ENCODE results near the gene ENDOD1. TPM values are rescaled to one million over a fixed set of nuclear protein-coding genes. Genes with fewer than 3 reads are reported as not detected.
"Not testable (repeated sequence)": the region's sequence is repeated elsewhere in the genome, so short reads cannot be mapped to it uniquely, and the experiment has no call there.

Gene ENDOD1, protein sequence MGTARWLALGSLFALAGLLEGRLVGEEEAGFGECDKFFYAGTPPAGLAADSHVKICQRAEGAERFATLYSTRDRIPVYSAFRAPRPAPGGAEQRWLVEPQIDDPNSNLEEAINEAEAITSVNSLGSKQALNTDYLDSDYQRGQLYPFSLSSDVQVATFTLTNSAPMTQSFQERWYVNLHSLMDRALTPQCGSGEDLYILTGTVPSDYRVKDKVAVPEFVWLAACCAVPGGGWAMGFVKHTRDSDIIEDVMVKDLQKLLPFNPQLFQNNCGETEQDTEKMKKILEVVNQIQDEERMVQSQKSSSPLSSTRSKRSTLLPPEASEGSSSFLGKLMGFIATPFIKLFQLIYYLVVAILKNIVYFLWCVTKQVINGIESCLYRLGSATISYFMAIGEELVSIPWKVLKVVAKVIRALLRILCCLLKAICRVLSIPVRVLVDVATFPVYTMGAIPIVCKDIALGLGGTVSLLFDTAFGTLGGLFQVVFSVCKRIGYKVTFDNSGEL
- total RNA-seq, result 32.2 TPM
- long read RNA-seq, full-length matches to known transcripts, result 74 of 84 reads
- long read RNA-seq, partial matches to known transcripts, result 9 of 84 reads
- long read RNA-seq, other reads (novel, unspliced or antisense), result 1 of 84 reads

DNA sequence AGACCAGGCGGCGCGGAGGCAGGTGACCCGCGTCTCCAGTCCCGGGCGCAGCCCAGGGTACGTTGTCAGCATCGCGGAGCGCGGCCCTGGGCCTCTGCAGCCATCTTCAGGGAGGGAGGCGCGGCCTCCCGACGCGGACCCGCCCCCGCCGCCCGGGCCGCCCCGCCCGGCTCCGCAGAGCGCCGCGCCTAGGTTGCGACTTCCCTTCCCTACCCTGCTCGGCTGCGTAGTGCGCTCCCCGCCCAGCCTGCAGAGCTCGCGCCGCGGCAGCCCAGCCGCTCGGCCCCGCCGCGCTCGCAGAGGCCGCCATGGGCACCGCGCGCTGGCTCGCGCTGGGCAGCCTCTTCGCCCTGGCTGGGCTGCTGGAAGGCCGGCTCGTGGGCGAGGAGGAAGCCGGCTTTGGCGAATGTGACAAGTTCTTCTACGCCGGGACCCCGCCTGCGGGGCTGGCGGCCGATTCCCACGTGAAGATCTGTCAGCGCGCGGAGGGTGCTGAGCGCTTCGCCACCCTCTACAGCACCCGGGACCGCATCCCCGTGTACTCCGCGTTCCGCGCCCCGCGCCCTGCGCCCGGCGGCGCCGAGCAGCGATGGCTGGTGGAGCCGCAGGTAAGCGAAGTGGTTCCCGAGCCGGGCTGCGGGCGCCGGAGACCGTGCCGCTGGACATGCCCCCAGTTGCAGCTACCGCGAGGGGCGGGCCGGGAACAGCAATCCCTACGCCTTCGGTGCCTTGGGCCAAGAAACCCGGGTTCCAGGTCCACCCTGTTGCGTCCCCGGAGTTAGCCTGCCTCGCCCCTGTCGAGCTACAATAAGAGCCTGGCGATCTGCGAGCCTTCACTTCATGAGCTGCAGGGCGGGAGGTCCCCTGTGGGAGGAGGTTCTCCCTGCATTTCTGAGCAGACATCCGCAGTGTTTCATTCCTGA is at the start of gene ENDOD1:
TSS of gene ENDOD1 (plus strand) at position 227 of the 923 bp plus-strand sequence. CDS start at position 309, 82 bp downstream.
- TF ChIP-seq, protein P1, sequence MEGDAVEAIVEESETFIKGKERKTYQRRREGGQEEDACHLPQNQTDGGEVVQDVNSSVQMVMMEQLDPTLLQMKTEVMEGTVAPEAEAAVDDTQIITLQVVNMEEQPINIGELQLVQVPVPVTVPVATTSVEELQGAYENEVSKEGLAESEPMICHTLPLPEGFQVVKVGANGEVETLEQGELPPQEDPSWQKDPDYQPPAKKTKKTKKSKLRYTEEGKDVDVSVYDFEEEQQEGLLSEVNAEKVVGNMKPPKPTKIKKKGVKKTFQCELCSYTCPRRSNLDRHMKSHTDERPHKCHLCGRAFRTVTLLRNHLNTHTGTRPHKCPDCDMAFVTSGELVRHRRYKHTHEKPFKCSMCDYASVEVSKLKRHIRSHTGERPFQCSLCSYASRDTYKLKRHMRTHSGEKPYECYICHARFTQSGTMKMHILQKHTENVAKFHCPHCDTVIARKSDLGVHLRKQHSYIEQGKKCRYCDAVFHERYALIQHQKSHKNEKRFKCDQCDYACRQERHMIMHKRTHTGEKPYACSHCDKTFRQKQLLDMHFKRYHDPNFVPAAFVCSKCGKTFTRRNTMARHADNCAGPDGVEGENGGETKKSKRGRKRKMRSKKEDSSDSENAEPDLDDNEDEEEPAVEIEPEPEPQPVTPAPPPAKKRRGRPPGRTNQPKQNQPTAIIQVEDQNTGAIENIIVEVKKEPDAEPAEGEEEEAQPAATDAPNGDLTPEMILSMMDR (IDR thresholded peaks at IDR 0.05), result no peak
- H3K9me3 ChIP-seq, result no peaks in the 10 kb centered on the region
- DNase-seq, result peak; percentile 95
- peak within 1 kb of the TSS; percentile 89 for H3K4me3 ChIP-seq
- H3K36me3 ChIP-seq, result no peaks in the 10 kb centered on the region
- intact Hi-C loops (cut with DNase I), result no loop called here
- H3K4me1 ChIP-seq, result peaks cover 15% of the 10 kb centered on the region
- ATAC-seq, result peak; percentile 98
- peak within 1 kb of the TSS; percentile 97 for H3K27ac ChIP-seq
- no peaks in the 10 kb centered on the region for H3K27me3 ChIP-seq

DNA sequence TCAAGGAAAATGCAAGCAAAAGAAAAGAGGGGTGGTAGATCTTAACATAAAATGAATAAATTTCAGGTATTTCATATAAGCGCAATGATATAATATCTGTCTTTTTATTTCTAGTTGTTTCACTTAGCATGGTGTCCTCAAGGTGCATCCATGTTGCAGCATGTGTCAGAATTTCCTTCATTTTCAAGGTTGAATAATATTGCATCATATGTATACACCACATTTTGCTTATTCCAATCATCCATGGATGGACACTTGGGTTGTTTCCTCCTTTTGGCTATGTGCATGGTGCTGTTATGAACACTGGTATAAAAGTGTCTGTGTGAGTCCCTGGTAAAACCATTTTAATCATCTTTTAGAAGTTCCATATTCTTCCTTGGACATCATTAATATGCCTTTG is 47.4 kb upstream of the ENDOD1 start:
- H3K27ac ChIP-seq, result no peak overlapping the region
- H3K4me3 ChIP-seq, result no peak overlapping the region
- H3K9me3 ChIP-seq, result no peaks in the 10 kb centered on the region
- H3K27me3 ChIP-seq, result peaks cover 29% of the 10 kb centered on the region
- TF ChIP-seq, protein P1 (IDR thresholded peaks at IDR 0.05), result no peak
- H3K36me3 ChIP-seq, result no peaks in the 10 kb centered on the region
- H3K4me1 ChIP-seq, result no peaks in the 10 kb centered on the region
- intact Hi-C loops (cut with DNase I), result no loop called here
- DNase-seq (no peak), ATAC-seq (no peak)

DNA sequence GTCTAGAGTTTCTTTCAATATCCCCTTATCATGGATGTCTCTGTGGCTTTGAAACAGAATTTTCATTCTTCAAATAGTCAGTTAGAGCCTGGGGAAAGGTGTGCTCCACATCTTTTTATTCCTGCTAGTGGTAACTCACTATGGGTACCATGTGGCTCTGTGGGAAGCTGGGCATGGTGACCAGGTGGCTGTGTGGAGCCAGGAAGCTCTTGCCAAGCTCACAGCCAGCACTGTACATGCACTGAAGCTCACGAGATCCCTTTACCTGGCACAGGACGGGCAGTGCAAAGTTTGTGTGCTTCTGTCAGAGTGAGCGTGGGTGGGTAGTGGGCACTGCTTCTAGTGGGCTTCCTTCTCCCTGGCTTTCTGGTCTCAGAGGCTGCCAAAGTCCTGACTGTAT is 46.7 kb upstream of the ENDOD1 start:
- DNase-seq, result no peak
- Histone ChIP-seq H3K4me3 (no peak overlapping the region), H3K9me3 (no peaks in the 10 kb centered on the region), H3K27me3 (peaks cover 24% of the 10 kb centered on the region), H3K4me1 (no peaks in the 10 kb centered on the region), H3K27ac (no peak overlapping the region), H3K36me3 (no peaks in the 10 kb centered on the region)
- intact Hi-C loops (cut with DNase I), result no loop called here
- TF ChIP-seq, protein P1 (IDR thresholded peaks at IDR 0.05), result no peak
- ATAC-seq, result no peak

DNA sequence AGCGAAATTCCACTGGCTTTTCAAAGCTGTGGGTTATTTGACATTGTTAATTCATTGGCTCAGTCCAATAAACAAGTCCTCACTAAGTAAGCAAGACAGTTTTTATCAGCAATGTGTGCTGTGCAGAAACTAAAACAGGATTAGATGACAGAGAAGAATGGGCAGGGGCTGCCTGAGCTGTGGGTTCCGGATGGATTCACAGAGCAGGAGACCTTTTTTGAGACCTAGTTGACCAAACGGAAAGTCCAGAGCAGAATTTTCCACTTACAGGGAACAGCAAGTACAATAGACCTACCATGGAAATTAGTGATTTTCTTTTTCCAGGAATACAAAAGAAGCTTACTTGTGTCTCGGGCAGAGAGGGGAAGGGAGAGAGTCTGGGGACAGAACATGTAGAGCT is 45.6 kb upstream of the ENDOD1 start:
- intact Hi-C loops (cut with DNase I), result no loop called here

DNA sequence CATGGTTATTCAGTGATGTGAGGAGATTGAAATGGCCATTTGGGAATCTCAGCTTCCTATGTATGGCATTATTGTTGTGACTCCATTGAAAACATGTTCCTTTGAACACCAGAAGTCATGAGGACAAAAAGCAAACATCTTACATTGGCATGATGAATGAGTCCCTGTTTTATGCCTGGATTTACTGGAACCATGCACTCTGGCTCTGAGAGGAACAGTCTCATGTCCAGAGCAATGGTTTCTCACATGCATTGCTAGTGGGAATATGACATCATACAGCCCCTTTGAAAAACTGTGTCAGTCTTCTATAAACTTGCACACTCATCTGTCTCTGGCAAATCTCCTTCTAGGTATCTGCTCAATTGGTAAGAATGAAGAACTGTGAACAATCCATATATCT is 43.8 kb upstream of the ENDOD1 start:
- H3K27ac ChIP-seq, result no peak overlapping the region
- H3K4me1 ChIP-seq, result no peaks in the 10 kb centered on the region
- peaks cover 20% of the 10 kb centered on the region for H3K27me3 ChIP-seq
- no peak overlapping the region for H3K4me3 ChIP-seq
- no peaks in the 10 kb centered on the region for H3K36me3 ChIP-seq
- TF ChIP-seq, protein P1 (IDR thresholded peaks at IDR 0.05), result no peak
- no peaks in the 10 kb centered on the region for H3K9me3 ChIP-seq
- intact Hi-C loops (cut with DNase I), result no loop called here
- ATAC-seq (no peak), DNase-seq (no peak)

More for the DNA sequence above, 45.6 kb upstream of the ENDOD1 start:
- H3K27me3 ChIP-seq, result peaks cover 21% of the 10 kb centered on the region
- no peaks in the 10 kb centered on the region for H3K4me1 ChIP-seq
- ATAC-seq (no peak), DNase-seq (no peak)
- H3K4me3 ChIP-seq, result no peak overlapping the region
- no peak overlapping the region for H3K27ac ChIP-seq
- no peaks in the 10 kb centered on the region for H3K9me3 ChIP-seq
- no peaks in the 10 kb centered on the region for H3K36me3 ChIP-seq
- TF ChIP-seq, protein P1 (IDR thresholded peaks at IDR 0.05), result no peak

DNA sequence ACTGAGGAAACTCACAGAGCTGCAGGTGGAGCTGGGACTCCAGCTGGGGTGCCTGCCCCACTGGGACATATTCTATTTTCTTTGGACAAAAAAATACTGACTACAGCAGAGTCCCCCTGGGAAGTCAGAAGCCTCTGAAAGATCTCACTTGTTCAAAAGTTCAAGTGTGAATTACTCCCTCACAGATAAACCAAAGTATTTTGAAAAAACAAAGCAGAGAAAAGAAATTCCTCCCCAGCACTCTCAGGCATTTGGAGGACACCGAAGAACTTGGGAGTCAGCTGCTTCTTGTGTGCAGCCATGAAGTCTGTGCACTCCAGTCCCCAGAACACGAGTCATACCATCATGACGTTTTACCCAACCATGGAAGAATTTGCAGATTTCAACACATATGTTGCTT is 40.5 kb upstream of the ENDOD1 start, which contains the start of gene KDM4F:
TSS of gene KDM4F (plus strand) at position 301 of the 400 bp plus-strand sequence.
- DNase-seq; H3K36me3 ChIP-seq; H3K4me3 ChIP-seq; H3K27ac ChIP-seq; ATAC-seq; H3K27me3 ChIP-seq; H3K4me1 ChIP-seq; intact Hi-C loops (cut with DNase I); H3K9me3 ChIP-seq: not testable (repeated sequence)

Data from upper lobe of right lung (tissue), 1 donor.